H1 (cell line): ENCODE data around the gene UVRAG.

Source experiments
- EZH2 ChIP-seq: fragments of 200-600 bp; sonication (generic); IDR thresholded peaks from 2 replicates; pipeline ENCODE4 v1.7.1; 2012; ENCODE audit warnings: low read depth, mild to moderate bottlenecking, moderate library complexity, low read length, inconsistent platforms; ENCODE audit not compliant: severe bottlenecking
- NRF1 ChIP-seq: IDR thresholded peaks from 2 replicates; pipeline ENCODE4 v1.6.1; 2011; ENCODE audit warnings: mild to moderate bottlenecking, low read depth, low read length, improper control_type of control experiment
- POLR2A ChIP-seq, 2 experiments: IDR thresholded peaks; 1 replicate in 1 of 2; 2 replicates in 1 of 2; pipeline ENCODE4 v1.6.1; 2011; ENCODE audit warnings: low read depth in 2 of 2, low read length in 2 of 2, mild to moderate bottlenecking in 2 of 2; ENCODE audit errors: control extremely low read depth in 1 of 2
- SIN3A ChIP-seq, 2 experiments: IDR thresholded peaks in 1 of 2; conservative IDR thresholded peaks in 1 of 2; 2 replicates each; pipeline ENCODE4 v1.6.1; 2011 to 2012; ENCODE audit warnings: low read length in 2 of 2, improper control_type of control experiment in 1 of 2, low read depth in 1 of 2, mild to moderate bottlenecking in 1 of 2
- SIRT6 ChIP-seq: IDR thresholded peaks from one replicate; pipeline ENCODE4 v1.7.1; 2012; ENCODE audit warnings: low read length, inconsistent platforms
- SP1 ChIP-seq: IDR thresholded peaks from 2 replicates; pipeline ENCODE4 v1.6.1; 2011; ENCODE audit warnings: low read depth, low read length
- TBP ChIP-seq: IDR thresholded peaks from 2 replicates; pipeline ENCODE4 v1.6.1; 2011; ENCODE audit warnings: low read depth, low read length, improper control_type of control experiment
- TF ChIP-seq, protein P1 (sequence below), 3 experiments: IDR thresholded peaks; 1 replicate in 2 of 3; 2 replicates in 1 of 3; pipeline versions ENCODE4 v1.5.1 to v1.6.1; 2011; ENCODE audit warnings: low read length in 3 of 3, mild to moderate bottlenecking in 3 of 3, inconsistent platforms in 2 of 3, low read depth in 1 of 3, moderate library complexity in 1 of 3; ENCODE audit not compliant: insufficient read depth in 1 of 3; ENCODE audit errors: control extremely low read depth in 1 of 3
- TF ChIP-seq, protein P2 (sequence below): IDR thresholded peaks from 2 replicates; pipeline ENCODE4 v1.6.1; 2012; ENCODE audit warnings: inconsistent platforms

GRCh38 chr11:75767228-75767572 is 47.8 kb upstream of the UVRAG start:
- TF ChIP-seq EZH2: no peak
- TF ChIP-seq SIN3A (conservative IDR thresholded peaks at IDR 0.05 in 1 of 2, IDR thresholded peaks at IDR 0.05 in 1 of 2; ENCODE audit: low read depth in 1 of 2, low read length in 2 of 2): no peak
- TF ChIP-seq NRF1: no peak
- no peak for TF ChIP-seq TBP
- TF ChIP-seq, protein P1, sequence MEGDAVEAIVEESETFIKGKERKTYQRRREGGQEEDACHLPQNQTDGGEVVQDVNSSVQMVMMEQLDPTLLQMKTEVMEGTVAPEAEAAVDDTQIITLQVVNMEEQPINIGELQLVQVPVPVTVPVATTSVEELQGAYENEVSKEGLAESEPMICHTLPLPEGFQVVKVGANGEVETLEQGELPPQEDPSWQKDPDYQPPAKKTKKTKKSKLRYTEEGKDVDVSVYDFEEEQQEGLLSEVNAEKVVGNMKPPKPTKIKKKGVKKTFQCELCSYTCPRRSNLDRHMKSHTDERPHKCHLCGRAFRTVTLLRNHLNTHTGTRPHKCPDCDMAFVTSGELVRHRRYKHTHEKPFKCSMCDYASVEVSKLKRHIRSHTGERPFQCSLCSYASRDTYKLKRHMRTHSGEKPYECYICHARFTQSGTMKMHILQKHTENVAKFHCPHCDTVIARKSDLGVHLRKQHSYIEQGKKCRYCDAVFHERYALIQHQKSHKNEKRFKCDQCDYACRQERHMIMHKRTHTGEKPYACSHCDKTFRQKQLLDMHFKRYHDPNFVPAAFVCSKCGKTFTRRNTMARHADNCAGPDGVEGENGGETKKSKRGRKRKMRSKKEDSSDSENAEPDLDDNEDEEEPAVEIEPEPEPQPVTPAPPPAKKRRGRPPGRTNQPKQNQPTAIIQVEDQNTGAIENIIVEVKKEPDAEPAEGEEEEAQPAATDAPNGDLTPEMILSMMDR (IDR thresholded peaks at IDR 0.05; ENCODE audit: control extremely low read depth in 1 of 3, insufficient read depth in 1 of 3, low read depth in 1 of 3, low read length in 3 of 3): no peak
- no peak for TF ChIP-seq SP1
- TF ChIP-seq SIRT6: no peak
- no peak for TF ChIP-seq POLR2A (IDR thresholded peaks at IDR 0.05; ENCODE audit: control extremely low read depth in 1 of 2, low read depth in 2 of 2, low read length in 2 of 2)
- TF ChIP-seq, protein P2, sequence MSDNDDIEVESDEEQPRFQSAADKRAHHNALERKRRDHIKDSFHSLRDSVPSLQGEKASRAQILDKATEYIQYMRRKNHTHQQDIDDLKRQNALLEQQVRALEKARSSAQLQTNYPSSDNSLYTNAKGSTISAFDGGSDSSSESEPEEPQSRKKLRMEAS: peak; percentile 53
